ENCODE data around the gene PTAFR.

The PTAFR gene

DNA sequence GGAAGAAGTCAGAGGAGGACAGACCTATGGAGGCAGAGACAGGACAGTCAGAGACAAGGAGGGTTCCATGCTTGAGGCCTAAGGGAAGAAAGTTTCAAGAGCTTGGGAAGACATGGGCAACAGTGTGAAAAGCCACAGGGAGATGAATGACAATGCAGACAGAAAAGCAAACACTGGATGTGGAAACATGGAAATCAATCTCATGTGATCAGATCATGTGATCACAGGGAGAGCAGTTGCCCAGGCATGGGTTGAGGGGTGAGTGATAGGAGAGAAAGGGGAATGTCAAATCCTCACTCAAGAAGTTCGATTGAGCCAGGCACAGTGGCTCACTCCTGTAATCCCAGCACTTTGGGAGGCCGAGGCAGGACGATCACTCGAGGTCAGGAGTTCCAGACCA lies 17.2 kb downstream of the PTAFR start:
- no peaks in the 10 kb centered on the region for H3K27me3 ChIP-seq (replicated peaks; ENCODE audit: insufficient read depth, low read length)
- no peaks in the 10 kb centered on the region for H3K79me2 ChIP-seq (ENCODE audit: low read length)
- no peak overlapping the region for H2AFZ ChIP-seq (ENCODE audit: low read length)
- no peak overlapping the region for H3K4me3 ChIP-seq (ENCODE audit: low read length)
- DNase-seq: no peak
- H3K9me3 ChIP-seq (replicated peaks; ENCODE audit: insufficient read depth, low read length): no peaks in the 10 kb centered on the region
- TF ChIP-seq EZH2 (optimal IDR thresholded peaks at IDR 0.05; ENCODE audit: low read depth, low read length) (no peak), EZH2phosphoT487 (IDR thresholded peaks at IDR 0.05; ENCODE audit: low read length) (no peak)
- TF ChIP-seq, protein P1, sequence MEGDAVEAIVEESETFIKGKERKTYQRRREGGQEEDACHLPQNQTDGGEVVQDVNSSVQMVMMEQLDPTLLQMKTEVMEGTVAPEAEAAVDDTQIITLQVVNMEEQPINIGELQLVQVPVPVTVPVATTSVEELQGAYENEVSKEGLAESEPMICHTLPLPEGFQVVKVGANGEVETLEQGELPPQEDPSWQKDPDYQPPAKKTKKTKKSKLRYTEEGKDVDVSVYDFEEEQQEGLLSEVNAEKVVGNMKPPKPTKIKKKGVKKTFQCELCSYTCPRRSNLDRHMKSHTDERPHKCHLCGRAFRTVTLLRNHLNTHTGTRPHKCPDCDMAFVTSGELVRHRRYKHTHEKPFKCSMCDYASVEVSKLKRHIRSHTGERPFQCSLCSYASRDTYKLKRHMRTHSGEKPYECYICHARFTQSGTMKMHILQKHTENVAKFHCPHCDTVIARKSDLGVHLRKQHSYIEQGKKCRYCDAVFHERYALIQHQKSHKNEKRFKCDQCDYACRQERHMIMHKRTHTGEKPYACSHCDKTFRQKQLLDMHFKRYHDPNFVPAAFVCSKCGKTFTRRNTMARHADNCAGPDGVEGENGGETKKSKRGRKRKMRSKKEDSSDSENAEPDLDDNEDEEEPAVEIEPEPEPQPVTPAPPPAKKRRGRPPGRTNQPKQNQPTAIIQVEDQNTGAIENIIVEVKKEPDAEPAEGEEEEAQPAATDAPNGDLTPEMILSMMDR (IDR thresholded peaks at IDR 0.05; ENCODE audit: low read length): no peak
- no peaks in the 10 kb centered on the region for H3K36me3 ChIP-seq (replicated peaks; ENCODE audit: insufficient read depth, low read length)
- no peak overlapping the region for H3K27ac ChIP-seq (ENCODE audit: low read length)
- no peaks in the 10 kb centered on the region for H3K9me2 ChIP-seq (replicated peaks; ENCODE audit: insufficient read depth, low read length)
- no peak overlapping the region for H3K4me2 ChIP-seq (ENCODE audit: low read depth, low read length)
- H3F3A ChIP-seq (ENCODE audit: insufficient read depth, low read length): no peaks in the 10 kb centered on the region
- H4K20me1 ChIP-seq (ENCODE audit: insufficient read depth, low read length): no peaks in the 10 kb centered on the region
- no peak overlapping the region for H3K9ac ChIP-seq (ENCODE audit: low read length)
- 0 out of 2 replicates have a peak, but pooled peaks cover 3% of the 10 kb centered on the region for H3K4me1 ChIP-seq (ENCODE audit: low read length)

DNA sequence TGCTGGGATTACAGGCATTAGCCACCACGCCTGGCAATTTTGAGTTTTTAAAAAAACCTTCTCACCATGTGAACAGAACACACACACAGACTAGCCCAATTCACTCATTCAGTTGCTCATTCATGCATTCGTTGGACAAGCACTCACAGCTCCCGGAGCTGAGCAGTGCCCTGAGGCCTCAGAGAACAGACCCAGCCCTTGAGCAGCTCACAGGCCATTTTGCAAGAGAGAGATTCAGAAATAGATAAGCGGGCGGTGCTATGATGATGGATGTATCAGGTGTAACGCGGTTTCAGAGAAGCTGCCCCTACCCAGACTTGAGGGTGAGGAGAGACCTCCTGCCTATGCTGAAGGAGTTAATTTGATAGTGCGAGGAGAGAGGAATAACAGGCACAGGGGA lies 18.6 kb downstream of the PTAFR start:
- no peak overlapping the region for H3K4me2 ChIP-seq (ENCODE audit: low read depth, low read length)
- H3K79me2 ChIP-seq (ENCODE audit: low read length): no peaks in the 10 kb centered on the region
- H4K20me1 ChIP-seq (ENCODE audit: insufficient read depth, low read length): no peaks in the 10 kb centered on the region
- H3K27ac ChIP-seq (ENCODE audit: low read length): no peak overlapping the region
- no peak overlapping the region for H3K9ac ChIP-seq (ENCODE audit: low read length)
- no peaks in the 10 kb centered on the region for H3K36me3 ChIP-seq (replicated peaks; ENCODE audit: insufficient read depth, low read length)
- no peak for DNase-seq
- H3K4me1 ChIP-seq (ENCODE audit: low read length): 0 out of 2 replicates have a peak, but pooled peaks cover 3% of the 10 kb centered on the region
- no peaks in the 10 kb centered on the region for H3F3A ChIP-seq (ENCODE audit: insufficient read depth, low read length)
- no peaks in the 10 kb centered on the region for H3K9me3 ChIP-seq (replicated peaks; ENCODE audit: insufficient read depth, low read length)
- H2AFZ ChIP-seq (ENCODE audit: low read length): no peak overlapping the region
- no peaks in the 10 kb centered on the region for H3K9me2 ChIP-seq (replicated peaks; ENCODE audit: insufficient read depth, low read length)
- no peak for TF ChIP-seq EZH2 (optimal IDR thresholded peaks at IDR 0.05; ENCODE audit: low read depth, low read length)
- TF ChIP-seq, protein P1 (IDR thresholded peaks at IDR 0.05; ENCODE audit: low read length): no peak
- no peak for TF ChIP-seq EZH2phosphoT487 (IDR thresholded peaks at IDR 0.05; ENCODE audit: low read length)
- H3K4me3 ChIP-seq (ENCODE audit: low read length): no peak overlapping the region
- no peaks in the 10 kb centered on the region for H3K27me3 ChIP-seq (replicated peaks; ENCODE audit: insufficient read depth, low read length)

DNA sequence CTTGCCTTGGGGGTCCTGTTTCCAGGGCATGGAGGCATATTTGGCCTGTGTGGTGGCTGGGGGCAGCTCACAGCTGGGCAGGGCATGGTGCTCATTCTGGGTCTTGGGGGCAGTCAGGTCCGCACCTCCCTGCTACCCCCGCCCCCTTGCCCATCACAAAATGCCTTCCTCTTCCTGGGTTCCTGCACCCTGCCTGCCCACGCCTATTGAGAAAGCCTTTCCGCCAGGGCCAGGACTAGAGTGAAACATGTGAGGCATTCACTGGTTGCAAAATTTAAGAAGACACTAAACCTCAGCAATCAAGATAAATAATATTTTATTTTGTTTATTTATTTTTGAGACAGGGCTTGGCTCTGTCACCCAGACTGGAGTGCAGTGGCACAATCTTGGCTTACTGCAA lies 19.7 kb downstream of the PTAFR start:
- no peak for DNase-seq
- H2AFZ ChIP-seq (ENCODE audit: low read length): no peak overlapping the region
- H3K9ac ChIP-seq (ENCODE audit: low read length): no peak overlapping the region
- H3F3A ChIP-seq (ENCODE audit: insufficient read depth, low read length): no peaks in the 10 kb centered on the region
- H3K27ac ChIP-seq (ENCODE audit: low read length): no peak overlapping the region
- no peaks in the 10 kb centered on the region for H4K20me1 ChIP-seq (ENCODE audit: insufficient read depth, low read length)
- no peaks in the 10 kb centered on the region for H3K27me3 ChIP-seq (replicated peaks; ENCODE audit: insufficient read depth, low read length)
- no peak overlapping the region for H3K4me3 ChIP-seq (ENCODE audit: low read length)
- H3K36me3 ChIP-seq (replicated peaks; ENCODE audit: insufficient read depth, low read length): no peaks in the 10 kb centered on the region
- H3K4me1 ChIP-seq (ENCODE audit: low read length): 0 out of 2 replicates have a peak, but pooled peaks cover 3% of the 10 kb centered on the region
- H3K9me2 ChIP-seq (replicated peaks; ENCODE audit: insufficient read depth, low read length): no peaks in the 10 kb centered on the region
- no peak overlapping the region for H3K4me2 ChIP-seq (ENCODE audit: low read depth, low read length)
- no peak for TF ChIP-seq EZH2 (optimal IDR thresholded peaks at IDR 0.05; ENCODE audit: low read depth, low read length)
- TF ChIP-seq, protein P1 (IDR thresholded peaks at IDR 0.05; ENCODE audit: low read length): no peak
- TF ChIP-seq EZH2phosphoT487 (IDR thresholded peaks at IDR 0.05; ENCODE audit: low read length): no peak
- H3K79me2 ChIP-seq (ENCODE audit: low read length): no peaks in the 10 kb centered on the region
- H3K9me3 ChIP-seq (replicated peaks; ENCODE audit: insufficient read depth, low read length): no peaks in the 10 kb centered on the region
